Type B pancreatic cell (in vitro differentiated cells): ENCODE results near the gene NAA60. TPM values are rescaled to one million over a fixed set of nuclear protein-coding genes. Genes with fewer than 3 reads are reported as not detected.
A peak's percentile ranks its signal among the peaks of the same experiment; 100 is the strongest.
"Not testable (repeated sequence)": the region's sequence is repeated elsewhere in the genome, so short reads cannot be mapped to it uniquely, and the experiment has no call there.

Source experiments
- DNase-seq: peaks from one replicate; pipeline ENCODE4 v3.0.0; 2021; ENCODE audit warnings: mixed read lengths; ENCODE audit not compliant: unreplicated experiment; ENCODE audit errors: extremely low spot score
- H3K27ac Mint-ChIP-seq: 2 replicates; pipeline ENCODE4 v1.8.0; 2021; ENCODE audit warnings: mild to moderate bottlenecking, mixed read lengths
- H3K27me3 Mint-ChIP-seq: 2 replicates; pipeline ENCODE4 v1.8.0; 2021; ENCODE audit warnings: mixed read lengths
- H3K36me3 Mint-ChIP-seq: 2 replicates; pipeline ENCODE4 v1.8.0; 2021; ENCODE audit warnings: mixed read lengths
- H3K4me1 Mint-ChIP-seq: one replicate; pipeline ENCODE4 v1.8.0; 2021; ENCODE audit warnings: mixed read lengths; ENCODE audit not compliant: unreplicated experiment
- H3K4me3 Mint-ChIP-seq: 2 replicates; pipeline ENCODE4 v1.8.0; 2021; ENCODE audit warnings: mild to moderate bottlenecking, mixed read lengths
- H3K9me3 Mint-ChIP-seq: 2 replicates; pipeline ENCODE4 v1.8.0; 2021; ENCODE audit warnings: mixed read lengths
- total RNA-seq: library from RNA; stranded (reverse); gene quantifications from 2 replicates; pipeline ENCODE4 v1.2.1, GENCODE V29; 2021; ENCODE audit warnings: low replicate concordance
- TF ChIP-seq, protein P1 (sequence below): fragments of 200-600 bp; sonication (generic); conservative IDR thresholded peaks from 2 replicates; pipeline ENCODE4 v1.5.0; 2021; ENCODE audit warnings: antibody characterized with exemption, mild to moderate bottlenecking

NAA60 gene
- total RNA-seq, 1 donor from 2014 or later, result 51.1 TPM

DNA sequence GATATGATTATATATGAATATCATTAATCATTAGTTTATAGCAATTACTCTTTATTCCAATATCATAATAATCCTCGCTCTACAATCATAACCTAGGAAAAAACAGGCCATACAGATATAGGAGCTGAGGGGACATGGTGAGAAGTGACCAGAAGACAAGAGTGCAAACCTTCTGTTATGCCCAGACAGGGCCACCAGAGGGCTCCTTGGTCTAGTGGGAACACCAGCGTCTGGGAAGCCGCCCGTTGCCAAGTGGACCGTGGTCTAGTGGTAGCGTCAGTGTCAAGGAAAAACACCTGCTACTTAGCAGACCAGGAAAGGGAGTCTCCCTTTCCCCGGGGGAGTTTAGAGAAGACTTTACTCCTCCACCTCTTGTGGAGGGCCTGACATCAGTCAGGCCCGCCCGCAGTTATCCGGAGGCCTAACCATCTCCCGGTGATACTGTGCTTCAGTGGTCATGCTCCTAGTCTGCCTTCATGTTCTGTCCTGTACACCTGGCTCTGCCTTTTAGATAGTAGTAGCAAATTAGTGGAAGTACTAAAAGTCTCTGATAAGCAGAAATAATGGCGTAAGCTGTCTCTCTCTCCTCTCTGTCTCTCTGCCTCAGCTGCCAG lies 83.8 kb downstream of the NAA60 start:
- H3K36me3 Mint-ChIP-seq, result peaks cover 44% of the 10 kb centered on the region
- not testable (repeated sequence) for H3K27ac Mint-ChIP-seq, H3K27me3 Mint-ChIP-seq, H3K9me3 Mint-ChIP-seq, H3K4me1 Mint-ChIP-seq, H3K4me3 Mint-ChIP-seq, DNase-seq
- TF ChIP-seq, protein P1, sequence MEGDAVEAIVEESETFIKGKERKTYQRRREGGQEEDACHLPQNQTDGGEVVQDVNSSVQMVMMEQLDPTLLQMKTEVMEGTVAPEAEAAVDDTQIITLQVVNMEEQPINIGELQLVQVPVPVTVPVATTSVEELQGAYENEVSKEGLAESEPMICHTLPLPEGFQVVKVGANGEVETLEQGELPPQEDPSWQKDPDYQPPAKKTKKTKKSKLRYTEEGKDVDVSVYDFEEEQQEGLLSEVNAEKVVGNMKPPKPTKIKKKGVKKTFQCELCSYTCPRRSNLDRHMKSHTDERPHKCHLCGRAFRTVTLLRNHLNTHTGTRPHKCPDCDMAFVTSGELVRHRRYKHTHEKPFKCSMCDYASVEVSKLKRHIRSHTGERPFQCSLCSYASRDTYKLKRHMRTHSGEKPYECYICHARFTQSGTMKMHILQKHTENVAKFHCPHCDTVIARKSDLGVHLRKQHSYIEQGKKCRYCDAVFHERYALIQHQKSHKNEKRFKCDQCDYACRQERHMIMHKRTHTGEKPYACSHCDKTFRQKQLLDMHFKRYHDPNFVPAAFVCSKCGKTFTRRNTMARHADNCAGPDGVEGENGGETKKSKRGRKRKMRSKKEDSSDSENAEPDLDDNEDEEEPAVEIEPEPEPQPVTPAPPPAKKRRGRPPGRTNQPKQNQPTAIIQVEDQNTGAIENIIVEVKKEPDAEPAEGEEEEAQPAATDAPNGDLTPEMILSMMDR, result peak; percentile 70

GRCh38 chr16:3528406-3528805 lies 84.9 kb downstream of the NAA60 start:
- Mint-ChIP-seq H3K4me1 (no peaks in the 10 kb centered on the region), H3K4me3 (no peak overlapping the region), H3K27ac (no peak overlapping the region), H3K9me3 (no peaks in the 10 kb centered on the region), H3K36me3 (peaks cover 36% of the 10 kb centered on the region), H3K27me3 (no peaks in the 10 kb centered on the region)
- TF ChIP-seq, protein P1, result no peak
- no peak for DNase-seq

DNA sequence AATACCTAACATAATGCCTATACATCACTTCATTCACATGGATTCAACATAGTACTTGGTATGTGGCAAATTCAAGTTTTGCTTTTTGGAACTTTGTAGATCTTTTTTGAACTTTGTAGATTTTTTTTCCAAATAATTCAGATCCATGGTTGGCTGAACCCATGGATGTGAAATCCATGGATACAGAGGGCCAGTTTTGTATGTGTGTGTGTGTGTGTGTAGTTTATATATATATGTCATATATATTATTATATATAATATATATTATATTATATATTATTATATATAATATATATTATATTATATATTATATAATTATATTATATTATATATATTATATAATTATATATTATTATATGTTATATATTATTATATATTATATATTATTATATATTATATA lies 85.7 kb downstream of the NAA60 start:
- no peaks in the 10 kb centered on the region for H3K27me3 Mint-ChIP-seq
- no peaks in the 10 kb centered on the region for H3K4me1 Mint-ChIP-seq
- H3K9me3 Mint-ChIP-seq, result no peaks in the 10 kb centered on the region
- H3K4me3 Mint-ChIP-seq, result no peak overlapping the region
- H3K36me3 Mint-ChIP-seq, result peaks cover 44% of the 10 kb centered on the region
- H3K27ac Mint-ChIP-seq, result no peak overlapping the region
- DNase-seq, result no peak
- TF ChIP-seq, protein P1, result no peak

DNA sequence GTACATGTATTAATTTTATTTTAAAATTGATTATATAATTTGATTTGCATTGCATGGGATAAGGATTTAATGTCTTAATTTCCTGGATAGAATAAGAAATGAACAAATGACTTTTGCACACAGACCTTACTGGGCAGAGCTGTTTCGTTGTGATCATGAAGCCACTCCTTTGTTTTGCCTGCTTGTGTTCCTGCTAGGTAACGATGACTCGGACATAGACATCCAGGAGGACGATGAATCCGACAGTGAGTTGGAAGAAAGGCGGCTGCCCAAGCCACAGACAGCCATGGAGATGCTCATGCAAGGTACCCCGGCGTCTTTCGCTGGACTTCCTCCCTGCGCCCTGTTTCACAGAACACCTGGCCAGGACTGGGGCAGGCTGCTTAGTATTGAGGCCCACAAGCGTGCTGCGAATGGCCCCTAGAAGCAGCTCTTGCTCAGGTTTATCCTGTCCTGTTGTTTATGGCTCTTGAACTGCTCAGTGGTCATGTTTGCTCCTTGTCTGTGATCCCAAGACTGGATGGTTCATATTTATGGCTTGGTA lies 87.0 kb downstream of the NAA60 start:
- TF ChIP-seq, protein P1, result no peak
- H3K4me1 Mint-ChIP-seq, result no peaks in the 10 kb centered on the region
- no peak for DNase-seq
- peaks cover 46% of the 10 kb centered on the region for H3K36me3 Mint-ChIP-seq
- H3K9me3 Mint-ChIP-seq, result no peaks in the 10 kb centered on the region
- H3K27me3 Mint-ChIP-seq, result no peaks in the 10 kb centered on the region
- no peak overlapping the region for H3K27ac Mint-ChIP-seq
- no peak overlapping the region for H3K4me3 Mint-ChIP-seq

- Mint-ChIP-seq H3K4me3 (no peak overlapping the region), H3K9me3 (no peaks in the 10 kb centered on the region), H3K27me3 (no peaks in the 10 kb centered on the region), H3K27ac (no peak overlapping the region), H3K4me1 (no peaks in the 10 kb centered on the region), H3K36me3 (peaks cover 36% of the 10 kb centered on the region)
- no peak for DNase-seq
- TF ChIP-seq, protein P1, result no peak
These were observed 89.3 kb downstream of the NAA60 start for GRCh38 chr16:3532741-3533140.
